SK-N-SH (cell line): Measurements from ENCODE around the gene ZDHHC5. TPM values are rescaled to one million over a fixed set of nuclear protein-coding genes. Genes with fewer than 3 reads are reported as not detected.
A peak's percentile ranks its signal among the peaks of the same experiment; 100 is the strongest.

ENCODE experiments used
- CTCF ChIA-PET: fragments of 300-600, 350-600 bp; formaldehyde crosslinking; extraction: SDS; loops from one replicate; lab custom pipeline; 2021; lab: Yijun Ruan, JAX
- POLR2A ChIA-PET: fragments of 350-600 bp; sonication (Branson Sonifier 250); formaldehyde crosslinking; extraction: SDS; loops from one replicate; lab custom pipeline; 2020; ENCODE audit warnings: antibody characterized with exemption, inconsistent platforms; lab: Yijun Ruan, JAX
- DNase-seq: peaks from one replicate; pipeline ENCODE4 v3.0.0; 2012
- H2AFZ ChIP-seq: fragments of 200-600 bp; sonication (generic); 2 replicates; pipeline ENCODE4 v1.8.1; 2016; ENCODE audit warnings: antibody characterized with exemption, mild to moderate bottlenecking, low read depth
- H3F3A ChIP-seq: fragments of 200-600 bp; sonication (generic); replicated peaks from 2 replicates; pipeline ENCODE3; 2016; ENCODE audit warnings: antibody characterized with exemption, mild to moderate bottlenecking; ENCODE audit not compliant: insufficient read depth
- H3K27ac ChIP-seq, 2 experiments: fragments of 200-500 bp in 1 of 2; fragments of 200-600 bp in 1 of 2; sonication (Bioruptor generic) in 1 of 2; sonication (generic), shearing (Covaris generic) in 1 of 2; 2 replicates each; pipeline versions ENCODE4 v1.5.1 to v1.6.1; 2014 to 2016; ENCODE audit warnings: low read depth in 2 of 2, inconsistent platforms in 1 of 2, low read length in 1 of 2, mild to moderate bottlenecking in 1 of 2, mixed read lengths in 1 of 2
- H3K27me3 ChIP-seq: fragments of 200-600 bp; sonication (generic), shearing (Covaris generic); 2 replicates; pipeline ENCODE4 v1.6.1; 2016; ENCODE audit warnings: mixed run types; ENCODE audit not compliant: insufficient read depth
- H3K36me3 ChIP-seq, 2 experiments: fragments of 200-500 bp in 1 of 2; fragments of 200-600 bp in 1 of 2; sonication (Bioruptor generic) in 1 of 2; sonication (generic) in 1 of 2; replicated peaks in 1 of 2; 2 replicates each; pipeline versions ENCODE3 to v1.5.1; 2014 to 2016; ENCODE audit warnings: low read length in 1 of 2, mild to moderate bottlenecking in 1 of 2; ENCODE audit not compliant: insufficient read depth in 2 of 2, control insufficient read depth in 1 of 2
- H3K4me1 ChIP-seq, 2 experiments: fragments of 200-500 bp in 1 of 2; fragments of 200-600 bp in 1 of 2; sonication (Bioruptor generic) in 1 of 2; sonication (generic), shearing (Covaris generic) in 1 of 2; 2 replicates each; pipeline versions ENCODE4 v1.5.1 to v1.6.1; 2014 to 2016; ENCODE audit warnings: low read depth in 1 of 2, low read length in 1 of 2, mixed run types in 1 of 2; ENCODE audit not compliant: insufficient read depth in 2 of 2, control insufficient read depth in 1 of 2
- H3K4me2 ChIP-seq: fragments of 200-600 bp; sonication (generic), shearing (Covaris generic); 2 replicates; pipeline ENCODE4 v1.6.1; 2017; ENCODE audit warnings: mixed run types
- H3K4me3 ChIP-seq, 2 experiments: fragments of 200-500 bp in 1 of 2; fragments of 200-600 bp in 1 of 2; sonication (Bioruptor generic) in 1 of 2; sonication (generic), shearing (Covaris generic) in 1 of 2; 2 replicates each; pipeline versions ENCODE4 v1.5.1 to v1.8.1; 2014 to 2016; ENCODE audit warnings: low read depth in 2 of 2, inconsistent platforms in 1 of 2, low read length in 1 of 2, mild to moderate bottlenecking in 1 of 2, mixed read lengths in 1 of 2, moderate library complexity in 1 of 2
- H3K79me2 ChIP-seq: fragments of 200-600 bp; sonication (generic); 2 replicates; pipeline ENCODE4 v1.8.1; 2017; ENCODE audit warnings: mild to moderate bottlenecking; ENCODE audit not compliant: insufficient read depth
- H3K9ac ChIP-seq: fragments of 200-600 bp; sonication (generic); 2 replicates; pipeline ENCODE4 v1.6.1; 2017; ENCODE audit warnings: mixed run types
- H3K9me2 ChIP-seq: fragments of 200-600 bp; sonication (generic); 2 replicates; pipeline ENCODE4 v1.6.1; 2017; ENCODE audit warnings: mixed run types
- H3K9me3 ChIP-seq: fragments of 200-600 bp; sonication (generic); 2 replicates; pipeline ENCODE4 v1.6.1; 2017; ENCODE audit warnings: mixed run types, mild to moderate bottlenecking, moderate library complexity
- H4K20me1 ChIP-seq: fragments of 200-600 bp; sonication (generic); 2 replicates; pipeline ENCODE4 v1.6.1; 2017; ENCODE audit warnings: mild to moderate bottlenecking, mixed run types; ENCODE audit not compliant: insufficient read depth
- CHD2 ChIP-seq: fragments of 150-350 bp; IDR thresholded peaks from 2 replicates; pipeline ENCODE4 v1.6.1; 2018; ENCODE audit warnings: low read length; ENCODE audit not compliant: partially characterized antibody
- EP300 ChIP-seq, 2 experiments: IDR thresholded peaks; 2 replicates each; pipeline versions ENCODE4 v1.4.0 to v1.6.1; 2012; ENCODE audit warnings: borderline replicate concordance in 1 of 2, low read depth in 1 of 2, low read length in 1 of 2
- EZH2phosphoT487 ChIP-seq: fragments of 200-600 bp; sonication (generic); IDR thresholded peaks from 2 replicates; pipeline ENCODE4 v1.6.1; 2017; ENCODE audit warnings: low read depth, mixed run types, mild to moderate bottlenecking, antibody characterized with exemption, moderate library complexity, borderline replicate concordance
- FOXM1 ChIP-seq: IDR thresholded peaks from 2 replicates; pipeline ENCODE4 v1.4.0; 2012; ENCODE audit warnings: low read depth, mild to moderate bottlenecking
- GATA2 ChIP-seq: sonication (generic); formaldehyde crosslinking; IDR thresholded peaks from 2 replicates; pipeline ENCODE4 v1.5.0; 2020; ENCODE audit warnings: mild to moderate bottlenecking, missing genetic modification reagents
- JUND ChIP-seq: IDR thresholded peaks from 2 replicates; pipeline ENCODE4 v1.4.0; 2012
- MEF2A ChIP-seq: IDR thresholded peaks from 2 replicates; pipeline ENCODE4 v1.4.0; 2012; ENCODE audit warnings: low read depth, borderline replicate concordance
- MXI1 ChIP-seq: IDR thresholded peaks from 2 replicates; pipeline ENCODE4 v1.6.1; 2012; ENCODE audit warnings: mild to moderate bottlenecking, low read depth, low read length, improper control_type of control experiment
- POLR2AphosphoS5 ChIP-seq: IDR thresholded peaks from 2 replicates; pipeline ENCODE4 v1.6.1; 2012; ENCODE audit warnings: low read depth, low read length
- RAD21 ChIP-seq: IDR thresholded peaks from 2 replicates; pipeline ENCODE4 v1.6.1; 2012; ENCODE audit warnings: mild to moderate bottlenecking, low read length
- RCOR1 ChIP-seq: fragments of 150-350 bp; IDR thresholded peaks from 2 replicates; pipeline ENCODE4 v1.6.1; 2017; ENCODE audit warnings: antibody characterized with exemption, low read length
- RFX5 ChIP-seq: IDR thresholded peaks from 2 replicates; pipeline ENCODE4 v1.6.1; 2012; ENCODE audit warnings: mild to moderate bottlenecking, improper control_type of control experiment, low read length
- SIN3A ChIP-seq: IDR thresholded peaks from 2 replicates; pipeline ENCODE4 v1.6.1; 2012; ENCODE audit warnings: low read depth, mild to moderate bottlenecking, low read length, moderate library complexity, borderline replicate concordance
- TAF1 ChIP-seq: IDR thresholded peaks from 2 replicates; pipeline ENCODE4 v1.6.1; 2012; ENCODE audit warnings: low read depth, mild to moderate bottlenecking, low read length, moderate library complexity, borderline replicate concordance
- TCF12 ChIP-seq: IDR thresholded peaks from 2 replicates; pipeline ENCODE4 v1.4.0; 2012
- TEAD4 ChIP-seq: IDR thresholded peaks from 2 replicates; pipeline ENCODE4 v1.4.0; 2012; ENCODE audit warnings: mild to moderate bottlenecking, borderline replicate concordance; ENCODE audit not compliant: insufficient read depth
- YY1 ChIP-seq: IDR thresholded peaks from 2 replicates; pipeline ENCODE4 v1.4.0; 2012; ENCODE audit warnings: low read depth, mild to moderate bottlenecking
- WGBS: methylation state at CpG from one replicate; pipeline ENCODE4 v1.1.6; 2017; ENCODE audit warnings: low lambda C conversion rate; 5-methylcytosine and 5-hydroxymethylcytosine counted together
- polyA plus RNA-seq, 3 experiments: library from polyadenylated mRNA; depleted of rRNA; stranded (reverse); fragments of >200 nt; gene quantifications; 2 replicates each; pipeline ENCODE4 v1.2.3, GENCODE V29; 2012
- TF ChIP-seq, protein P1 (sequence below): IDR thresholded peaks from 2 replicates; pipeline ENCODE4 v1.4.0; 2012; ENCODE audit warnings: low read depth
- TF ChIP-seq, protein P2 (sequence below): IDR thresholded peaks from 2 replicates; pipeline ENCODE4 v1.4.0; 2012; ENCODE audit warnings: low read depth, borderline replicate concordance
- TF ChIP-seq, protein P3 (sequence below): fragments of 200-600 bp; sonication (generic); IDR thresholded peaks from 2 replicates; pipeline ENCODE4 v1.6.1; 2017; ENCODE audit warnings: antibody characterized with exemption, mild to moderate bottlenecking, moderate library complexity

Gene ZDHHC5
- polyA plus RNA-seq, 1 of the 3 experiments (the other 2 are of a cell fraction), result 46.6 TPM

DNA sequence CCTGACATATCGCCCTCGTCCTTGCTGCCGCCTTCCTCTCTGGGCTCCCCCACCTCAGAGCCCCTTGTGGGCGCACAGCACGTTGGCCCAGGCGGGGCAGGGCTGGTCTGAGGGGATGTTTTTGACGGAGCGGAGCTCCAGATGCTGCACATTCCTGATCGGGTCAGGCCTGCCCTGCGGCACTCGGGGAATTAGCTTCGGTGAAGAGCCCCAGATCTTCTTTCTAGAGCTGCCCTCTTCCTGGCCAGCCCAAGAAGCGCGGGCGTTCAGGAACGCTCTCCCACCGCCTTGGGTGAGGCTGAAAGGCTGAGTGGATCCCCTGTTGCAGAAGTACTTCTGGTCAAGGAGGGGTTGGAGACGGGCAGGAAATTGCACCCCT, 30.3 kb upstream of the ZDHHC5 start:
- peaks cover 14 to 18% of the 10 kb centered on the region in 2 experiments; a peak in 3 of 4 replicates for H3K4me1 ChIP-seq
- peak; percentile 62 for DNase-seq
- peak overlapping the region; percentile 66 to 81; a peak in 2 of 4 replicates for H3K27ac ChIP-seq
- WGBS, result 61% methylated on average over 11 of the region's 18 CpGs
- peaks cover 28% of the 10 kb centered on the region for H4K20me1 ChIP-seq
- ChIA-PET CTCF (interaction anchor here (1.1 to 17.7 kb wide), 3 partner anchors 17 to 111 kb away, joined by 3 to 326 read pairs (median 4); partner anchors contain the start of gene UBE2L6), POLR2A (interaction anchor here (1.0 to 1.8 kb wide), 2 partner anchors 39 to 70 kb away, joined by 4 to 11 read pairs; partner anchors contain the start of gene UBE2L6)
- peak overlapping the region; percentile 99 for H3K4me2 ChIP-seq
- H3F3A ChIP-seq, result peaks cover 3% of the 10 kb centered on the region
- peaks cover 0 to 3% of the 10 kb centered on the region in 2 experiments for H3K36me3 ChIP-seq
- TF ChIP-seq EP300 (IDR thresholded peaks at IDR 0.05; ENCODE audit: borderline replicate concordance in 1 of 2, low read depth in 1 of 2, low read length in 1 of 2) (no peak), JUND (no peak), MXI1 (no peak), TEAD4 (no peak), YY1 (no peak), POLR2AphosphoS5 (no peak), TAF1 (no peak), EZH2phosphoT487 (no peak), MEF2A (no peak), RAD21 (no peak), RFX5 (no peak), CHD2 (no peak), FOXM1 (no peak), SIN3A (no peak), GATA2 (no peak), TCF12 (no peak), RCOR1 (no peak; the same call in 1 of the 2 replicates)
- TF ChIP-seq, protein P1, sequence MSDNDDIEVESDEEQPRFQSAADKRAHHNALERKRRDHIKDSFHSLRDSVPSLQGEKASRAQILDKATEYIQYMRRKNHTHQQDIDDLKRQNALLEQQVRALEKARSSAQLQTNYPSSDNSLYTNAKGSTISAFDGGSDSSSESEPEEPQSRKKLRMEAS, result no peak
- TF ChIP-seq, protein P2, sequence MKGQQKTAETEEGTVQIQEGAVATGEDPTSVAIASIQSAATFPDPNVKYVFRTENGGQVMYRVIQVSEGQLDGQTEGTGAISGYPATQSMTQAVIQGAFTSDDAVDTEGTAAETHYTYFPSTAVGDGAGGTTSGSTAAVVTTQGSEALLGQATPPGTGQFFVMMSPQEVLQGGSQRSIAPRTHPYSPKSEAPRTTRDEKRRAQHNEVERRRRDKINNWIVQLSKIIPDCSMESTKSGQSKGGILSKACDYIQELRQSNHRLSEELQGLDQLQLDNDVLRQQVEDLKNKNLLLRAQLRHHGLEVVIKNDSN, result no peak
- TF ChIP-seq, protein P3, sequence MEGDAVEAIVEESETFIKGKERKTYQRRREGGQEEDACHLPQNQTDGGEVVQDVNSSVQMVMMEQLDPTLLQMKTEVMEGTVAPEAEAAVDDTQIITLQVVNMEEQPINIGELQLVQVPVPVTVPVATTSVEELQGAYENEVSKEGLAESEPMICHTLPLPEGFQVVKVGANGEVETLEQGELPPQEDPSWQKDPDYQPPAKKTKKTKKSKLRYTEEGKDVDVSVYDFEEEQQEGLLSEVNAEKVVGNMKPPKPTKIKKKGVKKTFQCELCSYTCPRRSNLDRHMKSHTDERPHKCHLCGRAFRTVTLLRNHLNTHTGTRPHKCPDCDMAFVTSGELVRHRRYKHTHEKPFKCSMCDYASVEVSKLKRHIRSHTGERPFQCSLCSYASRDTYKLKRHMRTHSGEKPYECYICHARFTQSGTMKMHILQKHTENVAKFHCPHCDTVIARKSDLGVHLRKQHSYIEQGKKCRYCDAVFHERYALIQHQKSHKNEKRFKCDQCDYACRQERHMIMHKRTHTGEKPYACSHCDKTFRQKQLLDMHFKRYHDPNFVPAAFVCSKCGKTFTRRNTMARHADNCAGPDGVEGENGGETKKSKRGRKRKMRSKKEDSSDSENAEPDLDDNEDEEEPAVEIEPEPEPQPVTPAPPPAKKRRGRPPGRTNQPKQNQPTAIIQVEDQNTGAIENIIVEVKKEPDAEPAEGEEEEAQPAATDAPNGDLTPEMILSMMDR, result no peak
- H3K9me2 ChIP-seq, result no peaks in the 10 kb centered on the region
- peak overlapping the region; percentile 99 for H3K9ac ChIP-seq
- H2AFZ ChIP-seq, result peak overlapping the region; percentile 99; the same call in 1 of the 2 replicates
- H3K79me2 ChIP-seq, result peaks cover 44% of the 10 kb centered on the region
- no peaks in the 10 kb centered on the region; the same call in 1 of the 2 replicates for H3K27me3 ChIP-seq
- H3K4me3 ChIP-seq, result peak overlapping the region; percentile 86 to 99
- H3K9me3 ChIP-seq, result no peaks in the 10 kb centered on the region
